GM08714 (cell line): ENCODE measurements around the gene NGRN.

Experiments
- H3K4me3 ChIP-seq: fragments of 200-500 bp; sonication (Bioruptor generic); 2 replicates; pipeline ENCODE4 v1.5.1; 2014; ENCODE audit warnings: mild to moderate bottlenecking, low read length, inconsistent platforms
- ZNF274 ChIP-seq: IDR thresholded peaks from 2 replicates; pipeline ENCODE4 v1.6.1; 2012; ENCODE audit warnings: mild to moderate bottlenecking, low read depth, low read length

NGRN gene

GRCh38 chr15:90265271-90266060, at the start of gene NGRN:
Gene NGRN, plus strand, starts transcription at chr15:90265672. Its CDS starts 41 bp downstream, at chr15:90265713.
- no peak for TF ChIP-seq ZNF274
- H3K4me3 ChIP-seq, result peak within 1 kb of the TSS; percentile 74

- no peak for TF ChIP-seq ZNF274
- no peak overlapping the region for H3K4me3 ChIP-seq
Observed at GRCh38 chr15:90217671-90218394, 47.6 kb upstream of the NGRN start.

- TF ChIP-seq ZNF274, result no peak
- no peak overlapping the region for H3K4me3 ChIP-seq
Observed at GRCh38 chr15:90219421-90220141, 45.9 kb upstream of the NGRN start.

- no peak overlapping the region for H3K4me3 ChIP-seq
- TF ChIP-seq ZNF274, result no peak
Observed at GRCh38 chr15:90221246-90221900, 44.1 kb upstream of the NGRN start.

- no peak for TF ChIP-seq ZNF274
- H3K4me3 ChIP-seq, result no peak overlapping the region
Observed at GRCh38 chr15:90222547-90222946, 42.9 kb upstream of the NGRN start.

- TF ChIP-seq ZNF274, result no peak
- H3K4me3 ChIP-seq, result no peak overlapping the region
Observed at GRCh38 chr15:90223441-90224165, 41.9 kb upstream of the NGRN start.

GRCh38 chr15:90225047-90225446, 40.4 kb upstream of the NGRN start:
- no peak for TF ChIP-seq ZNF274
- no peak overlapping the region for H3K4me3 ChIP-seq

GRCh38 chr15:90225504-90226234, 39.8 kb upstream of the NGRN start:
- no peak overlapping the region for H3K4me3 ChIP-seq
- no peak for TF ChIP-seq ZNF274

- no peak overlapping the region for H3K4me3 ChIP-seq
- TF ChIP-seq ZNF274, result no peak
Observed at GRCh38 chr15:90227336-90227735, 38.1 kb upstream of the NGRN start.

GRCh38 chr15:90227816-90228772, 37.4 kb upstream of the NGRN start:
- no peak overlapping the region for H3K4me3 ChIP-seq
- TF ChIP-seq ZNF274, result no peak

- no peak for TF ChIP-seq ZNF274
- H3K4me3 ChIP-seq, result no peak overlapping the region
Observed at GRCh38 chr15:90228960-90229359, 36.5 kb upstream of the NGRN start.

- H3K4me3 ChIP-seq, result no peak overlapping the region
- TF ChIP-seq ZNF274, result no peak
Observed at GRCh38 chr15:90230071-90230494, 35.4 kb upstream of the NGRN start.
